ENCODE data around the gene IZUMO1R. TPM values are rescaled to one million over a fixed set of nuclear protein-coding genes. Genes with fewer than 3 reads are reported as not detected.
"Not testable (repeated sequence)": the region's sequence is repeated elsewhere in the genome, so short reads cannot be mapped to it uniquely, and the experiment has no call there.

Gene IZUMO1R
- polyA plus RNA-seq, 1 of the 3 experiments (the other 2 are of a cell fraction) = 0.43 TPM

- Histone ChIP-seq H3K27me3 (ENCODE audit: insufficient read depth) (no peaks in the 10 kb centered on the region; the same call in 1 of the 2 replicates), H3K9me3 (no peaks in the 10 kb centered on the region), H3K9me2 (no peaks in the 10 kb centered on the region), H3K4me1 (ENCODE audit: control insufficient read depth in 1 of 2, insufficient read depth in 2 of 2, low read depth in 1 of 2, low read length in 1 of 2) (no peaks in the 10 kb centered on the region), H3K4me3 (ENCODE audit: low read depth in 2 of 2, low read length in 1 of 2) (no peak overlapping the region), H3K27ac (ENCODE audit: low read depth in 2 of 2, low read length in 1 of 2) (no peak overlapping the region), H2AFZ (ENCODE audit: low read depth) (no peak overlapping the region), H3K36me3 (replicated peaks in 1 of 2; ENCODE audit: control insufficient read depth in 1 of 2, insufficient read depth in 2 of 2, low read length in 1 of 2) (no peaks in the 10 kb centered on the region), H4K20me1 (ENCODE audit: insufficient read depth) (no peaks in the 10 kb centered on the region), H3K9ac (no peak overlapping the region), H3K79me2 (ENCODE audit: insufficient read depth) (no peaks in the 10 kb centered on the region), H3F3A (replicated peaks; ENCODE audit: insufficient read depth) (no peaks in the 10 kb centered on the region), H3K4me2 (no peak overlapping the region)
- DNase-seq = no peak
- ChIA-PET CTCF (interaction anchor here (1.5 kb wide), 2 partner anchors 10 to 31 kb away, joined by 3 to 5 read pairs; no protein-coding TSS in a partner anchor), POLR2A (no interaction called here)
- WGBS (ENCODE audit: low lambda C conversion rate) = 8% methylated on average over 1 of the region's 1 CpG
- no peak for TF ChIP-seq GABPA (IDR thresholded peaks at IDR 0.05; ENCODE audit: low read depth)
- TF ChIP-seq GATA2 (CRISPR knock-in tag; IDR thresholded peaks at IDR 0.05) = no peak
- TF ChIP-seq EZH2phosphoT487 (IDR thresholded peaks at IDR 0.05; ENCODE audit: borderline replicate concordance, low read depth) = no peak
- no peak for TF ChIP-seq MEF2A (IDR thresholded peaks at IDR 0.05; ENCODE audit: borderline replicate concordance, low read depth)
- no peak for TF ChIP-seq NFIC (IDR thresholded peaks at IDR 0.05; ENCODE audit: borderline replicate concordance)
- TF ChIP-seq CHD2 (IDR thresholded peaks at IDR 0.05; ENCODE audit: low read length, partially characterized antibody) = no peak
- TF ChIP-seq USF1 (IDR thresholded peaks at IDR 0.05; ENCODE audit: borderline replicate concordance, low read depth) = no peak
- TF ChIP-seq FOXJ3 (CRISPR knock-in tag; IDR thresholded peaks at IDR 0.05) = no peak
- no peak for TF ChIP-seq MXI1 (IDR thresholded peaks at IDR 0.05; ENCODE audit: low read depth, low read length)
- TF ChIP-seq TCF12 (IDR thresholded peaks at IDR 0.05) = no peak
- TF ChIP-seq TEAD4 (IDR thresholded peaks at IDR 0.05; ENCODE audit: borderline replicate concordance, insufficient read depth) = no peak
- TF ChIP-seq IRF3 (IDR thresholded peaks at IDR 0.05; ENCODE audit: low read depth, low read length) = no peak
- no peak for TF ChIP-seq REST (IDR thresholded peaks at IDR 0.05; ENCODE audit: low read depth, low read length)
- TF ChIP-seq FOXM1 (IDR thresholded peaks at IDR 0.05; ENCODE audit: low read depth) = no peak
These were observed 39.1 kb downstream of the IZUMO1R start for GRCh38 chr11:94343495-94343894.

GRCh38 chr11:94346311-94346710, 41.9 kb downstream of the IZUMO1R start:
- POLR2A ChIA-PET = not testable (repeated sequence)

GRCh38 chr11:94350850-94351563, 46.6 kb downstream of the IZUMO1R start:
- H3K79me2 ChIP-seq (ENCODE audit: insufficient read depth); H2AFZ ChIP-seq (ENCODE audit: low read depth); H3K27me3 ChIP-seq (ENCODE audit: insufficient read depth); POLR2A ChIA-PET; H3K9me3 ChIP-seq; DNase-seq; H3F3A ChIP-seq (replicated peaks; ENCODE audit: insufficient read depth); CTCF ChIA-PET; H3K9me2 ChIP-seq; H3K27ac ChIP-seq (ENCODE audit: low read depth in 2 of 2, low read length in 1 of 2); H3K9ac ChIP-seq; H3K4me1 ChIP-seq (ENCODE audit: control insufficient read depth in 1 of 2, insufficient read depth in 2 of 2, low read depth in 1 of 2, low read length in 1 of 2); H3K36me3 ChIP-seq (replicated peaks in 1 of 2; ENCODE audit: control insufficient read depth in 1 of 2, insufficient read depth in 2 of 2, low read length in 1 of 2); H3K4me2 ChIP-seq; H4K20me1 ChIP-seq (ENCODE audit: insufficient read depth); H3K4me3 ChIP-seq (ENCODE audit: low read depth in 2 of 2, low read length in 1 of 2): not testable (repeated sequence)
- 46% methylated on average over 9 of the region's 10 CpGs for WGBS (ENCODE audit: low lambda C conversion rate)

More at GRCh38 chr11:94346311-94346710, 41.9 kb downstream of the IZUMO1R start:
- H3K4me2 ChIP-seq; H3K4me3 ChIP-seq (ENCODE audit: low read depth in 2 of 2, low read length in 1 of 2); H3K9me2 ChIP-seq; H3K36me3 ChIP-seq (replicated peaks in 1 of 2; ENCODE audit: control insufficient read depth in 1 of 2, insufficient read depth in 2 of 2, low read length in 1 of 2); H4K20me1 ChIP-seq (ENCODE audit: insufficient read depth); H3F3A ChIP-seq (replicated peaks; ENCODE audit: insufficient read depth); H3K4me1 ChIP-seq (ENCODE audit: control insufficient read depth in 1 of 2, insufficient read depth in 2 of 2, low read depth in 1 of 2, low read length in 1 of 2); CTCF ChIA-PET; H3K27me3 ChIP-seq (ENCODE audit: insufficient read depth); H3K79me2 ChIP-seq (ENCODE audit: insufficient read depth); DNase-seq; H3K27ac ChIP-seq (ENCODE audit: low read depth in 2 of 2, low read length in 1 of 2); H3K9ac ChIP-seq; H3K9me3 ChIP-seq; H2AFZ ChIP-seq (ENCODE audit: low read depth): not testable (repeated sequence)
- WGBS (ENCODE audit: low lambda C conversion rate) = 12% methylated on average over 8 of the region's 8 CpGs
